GOT3 (cell line): Measurements from ENCODE around the gene FER.
"Not testable (repeated sequence)": the region's sequence is repeated elsewhere in the genome, so short reads cannot be mapped to it uniquely, and the experiment has no call there.

Experiments
- DNase-seq: peaks from one replicate; lab custom pipeline; 2025; ENCODE audit warnings: mixed read lengths; lab: John Stamatoyannopoulos, UW

Gene FER

DNA sequence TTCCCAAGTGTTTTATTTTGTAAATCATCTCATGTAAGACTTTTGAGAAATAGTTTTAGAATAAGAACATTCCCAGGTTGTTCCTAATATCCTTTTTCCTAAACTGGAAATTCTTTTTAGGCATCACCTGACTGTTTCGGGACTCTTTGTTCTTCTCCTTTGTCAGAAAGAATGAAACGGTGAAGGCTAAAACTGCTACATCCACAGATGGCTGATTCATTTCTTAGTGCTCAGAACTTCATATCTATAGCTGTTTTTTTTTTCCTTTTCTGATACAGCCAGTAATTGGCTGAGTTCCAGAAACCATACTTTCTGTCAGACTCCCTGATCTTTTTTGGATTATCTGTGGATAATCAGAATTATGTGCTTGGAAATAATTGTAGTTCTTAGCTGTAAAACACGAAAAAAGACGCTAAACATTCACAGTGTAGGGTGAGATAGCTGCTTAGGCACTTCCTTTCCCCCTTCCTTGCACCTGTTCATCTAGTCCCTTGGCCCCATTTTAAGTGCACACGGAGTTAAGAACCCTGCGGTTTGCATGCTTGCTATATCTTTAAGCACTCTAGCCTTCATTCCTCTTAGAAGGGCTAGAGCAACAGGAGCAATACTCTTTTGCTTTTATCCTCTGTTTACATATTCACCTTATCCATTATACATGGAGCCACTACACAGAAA is 378.2 kb downstream of the FER start:
- no peak for DNase-seq

DNA sequence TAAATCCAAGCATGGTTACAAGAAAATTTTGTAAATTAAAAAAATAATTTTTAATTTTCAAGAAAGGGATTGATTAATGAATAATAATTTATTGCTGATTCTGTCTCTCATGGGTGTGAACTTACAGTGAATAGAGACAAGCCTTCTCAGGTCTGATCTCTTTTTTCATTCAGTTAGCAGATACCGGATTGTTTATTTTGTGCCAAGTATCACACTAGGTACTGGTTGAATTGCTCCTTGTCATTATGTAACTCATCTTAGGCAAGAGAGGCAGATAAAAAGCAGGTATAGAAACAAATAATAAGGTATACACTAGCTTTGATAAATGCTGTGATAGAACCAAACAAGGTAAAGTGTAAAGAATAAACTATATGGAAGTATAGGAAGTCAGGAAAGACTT is 378.8 kb downstream of the FER start:
- no peak for DNase-seq

DNA sequence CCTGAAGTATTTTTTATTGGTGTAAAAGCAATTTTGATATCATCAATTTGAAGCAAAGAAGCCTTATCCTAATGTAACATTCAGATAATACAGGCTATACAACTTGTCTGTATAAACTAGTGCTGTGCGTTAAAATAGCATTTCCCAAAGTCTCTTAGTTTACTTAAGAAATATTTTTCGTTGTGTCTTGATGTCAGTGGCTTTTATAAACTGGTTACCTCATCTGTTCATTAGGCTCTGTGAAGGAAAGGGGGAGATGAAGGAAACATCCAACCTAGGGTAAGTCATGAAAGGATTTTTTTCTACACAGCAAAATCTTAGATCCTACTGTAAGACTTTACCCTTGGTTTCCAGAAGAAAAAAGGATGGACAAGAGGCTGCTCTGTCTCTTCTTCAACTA is 389.2 kb downstream of the FER start:
- DNase-seq = no peak

DNA sequence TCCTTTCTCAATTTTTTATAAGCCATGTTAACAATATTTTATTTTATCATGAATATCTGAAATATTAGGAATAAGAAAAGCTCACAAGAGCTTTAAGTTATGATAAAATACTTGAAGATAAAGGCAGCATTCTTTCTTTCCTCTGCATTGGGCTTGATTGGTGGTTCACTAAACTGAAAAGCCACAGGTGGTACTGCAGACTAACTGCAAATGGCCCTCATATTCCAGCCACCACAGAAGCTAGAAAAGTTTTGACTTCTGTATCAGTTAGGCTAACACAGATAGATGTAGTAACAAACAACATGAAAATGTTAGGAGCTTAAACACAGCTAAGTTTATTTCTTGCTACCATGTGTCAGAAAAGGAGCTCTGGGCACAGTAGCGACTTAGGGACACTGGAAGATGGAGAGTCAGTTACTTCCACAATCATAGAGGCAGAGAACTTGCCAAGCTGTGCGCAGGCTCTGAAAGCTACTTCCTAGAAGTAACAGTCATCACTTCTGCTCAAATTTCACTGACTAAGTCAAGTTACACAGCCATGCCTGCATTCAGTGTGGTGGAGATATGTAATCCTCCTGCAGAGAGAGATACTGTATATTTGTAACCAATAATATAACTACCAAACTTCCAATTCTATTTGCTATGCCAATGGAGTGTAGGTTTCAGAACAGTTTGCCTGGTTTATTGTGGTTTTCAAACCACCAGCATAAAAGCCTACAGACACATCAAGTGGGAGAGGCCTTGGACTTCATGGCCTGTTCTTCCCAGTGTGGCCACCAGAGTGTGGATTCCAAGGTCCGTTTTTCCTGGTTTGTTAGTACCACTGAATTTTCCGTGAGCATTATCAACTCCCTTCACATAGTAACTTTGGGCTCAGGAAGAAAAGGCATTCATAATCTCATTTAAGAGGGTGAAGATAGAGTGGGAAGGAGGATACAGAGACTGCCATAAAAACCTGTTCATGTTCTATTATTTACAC is 393.8 kb downstream of the FER start:
- DNase-seq = no peak

DNA sequence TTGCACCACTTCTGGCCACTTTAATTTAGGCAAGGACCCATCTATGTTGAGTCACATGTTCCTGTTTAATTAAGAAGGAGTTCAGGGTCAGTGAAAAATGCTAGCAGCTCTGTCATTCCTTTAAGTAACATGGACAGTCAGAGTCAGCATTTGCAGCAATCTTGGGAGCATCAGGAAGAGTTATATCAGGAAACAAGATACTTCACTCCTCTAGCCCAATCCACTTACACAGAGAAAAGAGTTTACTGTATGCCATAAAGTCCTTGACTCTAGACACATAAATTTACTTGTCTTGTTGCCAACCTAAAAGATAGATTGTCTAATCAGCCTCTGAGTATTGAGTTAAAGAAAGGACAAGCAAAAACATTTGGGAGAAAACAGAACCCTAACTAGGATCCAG is 395.3 kb downstream of the FER start:
- DNase-seq = no peak

DNA sequence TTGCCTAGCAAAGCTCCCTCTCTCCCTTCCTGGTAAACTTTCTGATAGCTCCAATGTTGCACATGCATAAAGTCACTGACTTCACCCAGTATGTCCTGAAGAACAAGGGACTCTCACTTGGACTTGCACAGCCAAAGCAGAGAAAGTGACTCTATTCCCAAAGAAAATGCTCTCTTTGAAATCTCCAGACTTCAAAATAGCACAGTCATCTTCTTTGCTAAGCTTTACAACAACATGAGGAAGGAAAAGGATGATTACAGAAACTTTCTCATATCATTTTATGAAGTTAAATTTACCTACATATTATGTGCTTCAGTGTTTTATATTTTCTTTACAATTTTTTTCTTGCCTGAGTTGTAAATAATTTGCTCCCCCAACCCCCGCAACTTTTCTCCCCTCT is 397.4 kb downstream of the FER start:
- DNase-seq = no peak

DNA sequence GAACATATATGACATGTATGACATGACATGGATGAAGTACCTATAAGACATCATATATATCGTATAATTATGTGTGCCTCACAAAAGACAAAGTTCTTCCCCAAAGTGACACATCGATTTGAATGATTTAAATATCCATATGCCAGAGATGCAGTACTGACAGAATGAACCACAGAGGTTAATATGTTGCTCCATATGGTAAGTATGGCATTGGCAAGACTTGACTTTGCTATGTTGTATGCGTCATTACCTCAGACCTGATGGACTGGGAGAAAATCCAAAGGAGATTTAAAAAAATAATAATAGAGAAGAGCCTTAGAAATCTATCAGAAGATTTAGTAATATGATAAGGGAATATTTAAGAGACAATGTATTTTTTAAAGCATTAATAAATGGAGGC is 398.9 kb downstream of the FER start:
- DNase-seq = no peak

DNA sequence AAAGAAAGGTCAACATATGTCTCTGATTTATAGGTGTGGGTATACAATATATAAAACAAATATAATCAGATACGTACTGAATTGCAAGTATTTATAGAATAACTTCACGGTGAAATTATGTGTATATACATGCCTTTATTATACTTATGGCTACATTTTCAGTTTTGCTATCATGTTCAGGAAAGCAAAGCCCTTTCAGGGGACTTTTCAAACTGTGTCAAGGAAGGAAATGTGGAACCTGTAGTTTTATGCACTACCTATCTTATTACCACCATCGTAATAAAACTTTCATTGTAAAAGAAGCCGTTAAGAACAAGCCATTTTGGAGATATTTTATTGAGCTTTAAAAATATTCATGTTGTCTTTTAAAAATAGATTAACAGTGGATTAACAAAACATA is 404.9 kb downstream of the FER start:
- no peak for DNase-seq

DNA sequence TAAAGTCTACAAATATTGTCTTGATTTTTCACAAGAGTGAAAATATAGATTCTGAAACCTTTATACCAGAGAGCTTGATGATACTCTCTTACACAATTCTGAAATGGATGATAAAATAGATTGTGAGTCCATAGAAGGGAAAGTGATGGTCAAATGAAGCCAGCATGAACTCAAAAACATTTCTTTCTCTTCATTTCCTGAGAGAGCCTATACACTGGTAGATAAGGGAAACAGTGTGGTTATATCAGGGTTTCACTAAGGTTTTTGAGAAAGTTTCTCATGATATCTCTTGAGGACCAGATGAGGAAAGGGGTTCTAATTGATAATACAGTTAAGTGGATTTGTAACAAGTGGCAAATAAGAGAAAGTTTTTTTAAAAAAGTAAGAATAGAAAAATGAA is 407.9 kb downstream of the FER start:
- no peak for DNase-seq

DNA sequence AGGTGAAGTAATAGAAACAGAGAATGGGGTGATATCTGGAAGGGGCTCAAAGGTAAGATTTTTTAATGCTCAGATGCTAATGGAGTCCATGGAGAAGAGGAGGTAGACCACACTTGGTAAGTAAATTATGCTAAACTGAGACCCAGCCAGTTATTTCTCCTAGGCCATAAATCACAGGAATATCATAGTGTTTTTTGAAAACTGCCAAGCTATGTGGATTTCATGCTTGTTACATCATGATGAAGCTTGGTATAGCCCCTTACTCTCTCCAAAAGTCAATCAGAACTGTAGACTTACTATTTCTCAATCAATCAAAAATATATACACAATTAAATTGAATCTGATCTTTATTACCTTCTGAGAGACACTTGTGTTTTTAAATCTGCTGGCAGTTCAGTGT is 409.2 kb downstream of the FER start:
- DNase-seq = no peak

DNA sequence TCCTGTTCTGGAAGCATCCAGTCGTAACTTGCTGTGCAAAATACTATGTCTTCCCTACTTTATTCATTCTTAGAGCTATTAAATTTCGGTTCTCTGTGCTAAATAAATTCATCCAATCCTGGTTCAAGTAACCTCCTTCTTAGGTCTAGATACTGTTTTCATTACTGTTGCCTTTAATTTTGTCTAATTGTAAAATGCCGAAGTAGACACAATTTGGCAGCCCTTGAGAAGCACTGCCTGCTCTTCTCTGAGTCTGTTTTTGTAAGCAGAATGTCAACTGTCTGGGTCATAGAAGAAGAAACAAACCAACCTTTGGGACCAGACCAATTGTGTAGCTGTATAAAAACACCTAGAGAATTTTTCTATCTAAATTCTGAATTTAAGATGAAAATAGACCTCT is 412.8 kb downstream of the FER start:
- no peak for DNase-seq

DNA sequence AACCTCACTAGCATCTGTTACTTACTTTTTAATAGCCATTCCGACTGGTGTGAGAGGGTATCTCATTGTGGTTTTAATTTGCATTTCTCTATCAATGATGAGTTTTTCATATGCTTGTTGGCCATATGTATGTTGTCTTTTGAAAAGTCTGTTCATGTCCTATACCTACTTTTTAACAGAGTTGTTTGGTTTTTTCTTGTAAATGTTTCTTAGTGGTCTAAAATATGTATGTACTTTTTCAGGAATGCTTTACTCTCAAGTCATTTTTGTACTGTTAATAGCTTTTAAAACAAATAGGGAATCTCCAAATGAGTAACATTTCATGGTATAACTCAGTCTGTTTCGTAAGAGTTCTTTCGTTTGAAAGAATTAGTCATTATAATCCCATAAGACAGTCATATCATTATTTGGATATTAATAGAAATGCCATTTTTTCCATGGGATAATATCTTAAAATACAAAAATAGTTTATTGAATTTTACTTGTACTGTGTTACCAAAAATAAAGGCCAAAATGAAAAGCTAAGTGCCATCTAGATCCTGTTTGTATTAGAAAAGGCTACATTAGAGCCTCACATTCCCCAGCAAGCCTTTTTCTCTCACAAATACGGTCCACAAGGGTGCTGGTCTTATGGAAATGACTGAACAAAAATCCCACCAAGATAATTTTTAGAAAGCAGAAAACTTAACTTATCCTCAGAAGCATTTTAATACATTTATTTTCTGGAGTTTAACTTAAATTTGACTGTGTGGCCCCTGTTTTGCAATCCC is 414.4 kb downstream of the FER start:
- DNase-seq = no peak

DNA sequence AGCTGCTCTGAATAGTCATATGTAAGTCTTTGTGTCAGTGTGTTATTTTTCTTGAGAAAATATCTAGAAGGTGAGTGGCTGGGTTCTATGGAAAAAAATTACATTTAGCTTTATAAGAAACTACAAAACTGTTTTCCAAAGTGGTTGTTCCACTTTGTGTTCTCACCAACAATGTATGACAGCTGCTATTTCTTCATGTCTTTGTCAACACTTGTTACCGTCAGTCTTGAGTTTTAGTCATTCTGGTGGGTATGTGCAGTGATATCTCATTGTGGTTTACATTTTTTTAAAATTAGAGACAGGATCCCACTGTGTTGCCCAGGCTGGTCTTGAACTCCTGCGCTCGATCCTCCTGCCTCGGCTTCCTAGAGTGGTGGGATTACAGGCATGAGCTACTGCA is 415.6 kb downstream of the FER start:
- no peak for DNase-seq

DNA sequence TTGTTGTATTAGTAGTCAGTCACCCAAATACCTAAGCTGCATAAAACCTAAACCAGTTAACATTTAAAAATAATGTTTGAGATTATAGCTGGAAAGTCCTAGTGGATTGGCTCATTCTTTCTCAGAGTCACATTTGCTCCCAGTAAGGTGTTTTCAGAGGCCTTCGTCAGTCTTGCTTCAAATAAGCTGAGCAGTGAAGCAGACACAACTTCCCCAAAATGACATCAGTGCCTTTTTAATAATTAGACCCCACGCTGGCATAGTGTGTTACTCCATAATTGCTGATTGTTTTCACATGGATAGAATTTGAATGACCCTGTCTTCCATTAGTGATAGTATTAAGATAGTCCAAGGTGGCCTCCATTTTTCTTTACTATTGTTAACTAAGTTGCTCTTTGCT is 416.3 kb downstream of the FER start:
- no peak for DNase-seq

DNA sequence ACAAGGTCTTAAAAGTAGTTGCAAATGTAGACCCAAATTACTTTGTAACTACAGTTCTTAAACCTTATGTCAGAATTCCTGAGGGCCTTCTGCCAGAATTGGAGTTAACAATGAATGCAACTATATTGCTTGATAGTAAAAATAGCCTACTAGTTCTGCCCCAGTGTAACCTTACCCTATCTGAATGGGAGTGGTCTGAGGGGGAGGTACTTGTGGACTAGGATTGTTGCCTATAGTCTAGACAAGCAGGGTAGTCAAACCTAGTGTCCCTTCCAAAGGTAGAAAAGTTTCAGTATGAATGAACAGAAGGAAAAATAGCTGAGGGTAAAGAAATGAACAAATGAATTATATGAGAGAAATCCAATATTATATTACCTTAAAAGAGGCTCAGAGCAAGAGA is 419.9 kb downstream of the FER start:
- DNase-seq = no peak

DNA sequence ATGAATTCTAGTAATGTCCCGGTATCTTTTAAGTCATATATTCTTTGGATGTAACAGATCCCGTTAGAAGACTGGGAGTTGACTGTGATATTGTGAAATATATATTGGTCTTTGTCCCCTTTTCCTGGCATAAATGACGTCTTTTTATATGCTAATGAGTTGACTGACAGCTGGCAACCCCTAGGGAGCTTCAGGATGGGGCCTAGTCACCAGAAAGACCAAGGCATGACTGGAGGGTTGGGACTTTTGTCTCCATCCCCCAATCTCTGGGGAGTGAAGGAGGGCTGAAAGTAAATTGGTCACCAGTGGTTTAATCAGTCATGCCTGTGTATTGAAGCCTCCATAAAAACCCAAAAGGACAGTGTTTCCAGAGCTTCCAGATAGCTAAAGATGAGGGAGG is 420.5 kb downstream of the FER start:
- no peak for DNase-seq

DNA sequence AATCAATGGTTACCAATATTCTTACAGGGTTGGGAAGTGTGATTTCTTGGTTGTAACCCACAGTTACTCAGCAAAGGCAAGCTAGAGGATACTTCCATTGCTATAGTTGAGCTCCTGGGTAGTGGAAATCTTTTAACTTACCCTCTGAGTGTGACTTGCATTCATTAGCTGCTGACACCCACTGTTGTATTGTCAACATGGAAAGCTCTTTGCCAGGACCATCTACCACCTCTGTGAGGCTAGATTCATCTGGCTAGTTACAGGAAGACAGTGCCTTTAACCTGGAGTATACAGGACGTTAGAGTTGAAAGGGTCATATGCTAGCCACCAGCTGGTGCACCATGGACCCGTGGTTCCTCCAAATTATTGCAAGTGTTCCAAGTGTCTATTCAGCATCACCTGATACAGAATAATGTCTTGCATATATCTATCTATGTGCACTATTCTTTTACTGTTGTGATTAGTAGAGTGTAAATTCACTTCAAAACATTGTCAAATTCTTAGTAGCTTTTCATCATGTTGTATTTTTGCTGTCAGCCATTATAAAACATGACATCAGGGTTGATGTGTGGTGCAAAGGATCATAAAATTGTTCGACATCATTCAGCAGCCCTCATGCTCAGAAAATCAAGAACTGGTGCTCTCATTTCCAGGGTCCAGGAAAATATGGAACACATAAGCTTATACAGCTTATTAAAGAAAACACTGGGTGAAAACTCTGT is 423.1 kb downstream of the FER start:
- no peak for DNase-seq

DNA sequence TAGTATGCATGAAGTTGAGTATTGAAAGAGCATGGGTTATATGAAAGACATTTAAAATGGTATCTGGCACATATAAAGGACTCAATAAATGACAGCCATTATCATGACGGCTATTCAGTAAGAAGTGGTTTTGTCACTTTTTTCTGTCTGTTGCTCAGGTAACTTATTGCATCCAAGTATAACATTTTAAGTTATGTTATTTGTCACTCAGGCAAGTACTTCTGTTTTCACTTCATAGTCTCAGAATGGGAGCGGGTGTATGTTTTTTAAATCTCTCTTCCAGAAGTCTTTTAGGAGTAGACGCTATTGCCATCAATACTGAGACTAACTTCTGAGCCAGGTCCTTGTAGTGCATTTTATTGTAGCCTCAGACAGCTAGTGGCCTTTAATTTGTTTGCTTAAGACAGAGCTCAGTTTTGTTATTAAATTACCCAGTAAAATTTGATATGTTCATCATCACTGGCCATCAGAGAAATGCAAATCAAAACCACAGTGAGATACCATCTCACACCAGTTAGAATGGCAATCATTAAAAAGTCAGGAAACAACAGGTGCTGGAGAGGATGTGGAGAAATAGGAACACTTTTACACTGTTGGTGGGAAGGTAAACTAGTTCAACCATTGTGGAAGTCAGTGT is 423.9 kb downstream of the FER start:
- not testable (repeated sequence) for DNase-seq

DNA sequence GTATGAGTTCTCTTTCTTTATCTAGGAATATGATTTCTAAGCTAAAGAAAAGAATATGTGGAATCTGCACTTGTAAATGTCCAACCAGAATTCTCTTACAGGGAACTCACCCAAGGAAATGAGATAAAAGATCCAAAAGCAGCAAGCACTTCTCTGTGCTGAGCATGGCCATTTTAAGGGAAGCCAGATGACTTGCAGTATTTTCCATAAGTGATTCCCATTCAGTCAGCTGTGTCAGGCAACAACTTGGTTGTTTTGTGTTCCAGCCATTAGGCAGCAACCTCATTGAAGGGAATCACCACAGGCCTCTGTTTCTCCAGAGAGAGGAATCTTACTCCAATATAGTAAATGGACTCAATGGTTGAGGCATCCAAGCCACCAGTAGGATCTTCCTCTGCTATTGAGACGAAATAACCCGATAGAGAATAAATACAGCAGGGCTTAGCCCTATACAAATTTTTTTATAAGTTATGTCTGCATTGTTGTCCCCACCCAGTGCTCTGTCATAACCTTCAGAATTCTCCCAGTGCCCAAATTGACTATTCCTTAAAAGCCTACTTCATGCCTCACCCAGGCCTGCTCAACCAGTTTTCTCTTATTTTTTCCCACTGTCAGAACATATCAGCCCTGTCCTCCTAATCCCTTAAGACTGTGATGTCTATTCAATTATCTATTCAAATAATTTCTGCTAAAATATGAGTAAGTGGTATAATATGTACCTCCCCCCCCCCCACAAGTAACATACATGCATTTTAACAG is 425.5 kb downstream of the FER start:
- no peak for DNase-seq

DNA sequence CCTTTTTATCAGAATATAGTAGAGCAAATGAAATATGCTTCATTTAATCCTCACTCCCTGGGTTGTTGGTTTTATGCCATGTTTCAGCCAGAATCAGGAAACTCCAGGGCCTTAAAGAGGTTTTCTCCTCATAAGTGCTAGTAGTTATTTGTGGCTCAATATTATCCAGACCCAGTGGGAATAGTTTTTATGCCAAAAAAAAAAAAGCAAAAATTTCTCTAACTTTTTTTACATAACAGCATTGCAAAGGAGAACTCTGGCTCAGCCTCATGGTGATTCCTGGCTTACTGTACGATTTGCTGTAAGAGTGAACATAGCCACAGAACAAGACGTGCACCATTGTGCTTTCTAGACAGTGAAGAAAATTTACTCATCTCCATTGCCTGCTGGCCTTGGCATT is 429.5 kb downstream of the FER start:
- DNase-seq = no peak

DNA sequence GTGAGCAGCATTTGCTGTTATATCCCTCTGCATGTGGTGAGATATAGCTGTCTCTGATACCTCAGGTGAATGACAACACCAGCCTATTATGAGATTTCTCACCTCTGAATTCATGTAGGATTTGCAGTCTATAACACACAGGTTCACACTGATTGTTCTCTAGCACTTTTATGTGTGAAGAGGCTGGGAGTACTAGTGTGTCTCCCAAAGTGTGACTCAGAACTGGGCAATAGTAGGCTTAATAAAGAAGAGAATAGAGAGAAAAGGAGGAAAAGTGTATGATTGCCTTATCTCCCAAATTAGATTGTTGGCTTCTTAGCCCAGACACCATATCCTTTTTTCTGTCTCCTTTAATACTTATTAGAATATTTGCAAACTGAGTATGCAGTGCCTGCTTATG is 430.1 kb downstream of the FER start:
- DNase-seq = no peak
